Activated CD8-positive, alpha-beta memory T cell treated with anti-CD3 and anti-CD28 coated beads, Interleukin-2, amount 50 U/mL, for 1 hour (primary cell): Measurements from ENCODE around the gene BACH2.
"Not testable (repeated sequence)": the region's sequence is repeated elsewhere in the genome, so short reads cannot be mapped to it uniquely, and the experiment has no call there.

Experiments used
- DNase-seq: peaks from one replicate; pipeline ENCODE4 v3.0.0-alpha.2; 2020; ENCODE audit errors: extremely low read depth

BACH2 gene

GRCh38 chr6:89971338-89972024 lies 325.2 kb downstream of the BACH2 start:
- not testable (repeated sequence) for DNase-seq

- peak; percentile 12 for DNase-seq
Observed at GRCh38 chr6:89970609-89971337, 325.9 kb downstream of the BACH2 start.

GRCh38 chr6:89970072-89970471 lies 326.6 kb downstream of the BACH2 start:
- no peak for DNase-seq

GRCh38 chr6:89966913-89967312 lies 329.7 kb downstream of the BACH2 start:
- no peak for DNase-seq

- no peak for DNase-seq
Observed at GRCh38 chr6:89966228-89966544, 330.5 kb downstream of the BACH2 start.

- no peak for DNase-seq
Observed at GRCh38 chr6:89965441-89966227, 331.0 kb downstream of the BACH2 start.

GRCh38 chr6:89963391-89963790 lies 333.3 kb downstream of the BACH2 start:
- no peak for DNase-seq

GRCh38 chr6:89961481-89961880 lies 335.2 kb downstream of the BACH2 start:
- no peak for DNase-seq

GRCh38 chr6:89959883-89960282 lies 336.8 kb downstream of the BACH2 start:
- DNase-seq, result no peak

- DNase-seq, result no peak
Observed at GRCh38 chr6:89956182-89956581, 340.5 kb downstream of the BACH2 start.

- DNase-seq, result no peak
Observed at GRCh38 chr6:89955364-89955763, 341.3 kb downstream of the BACH2 start.

GRCh38 chr6:89954721-89955148 lies 341.9 kb downstream of the BACH2 start:
- DNase-seq, result no peak

GRCh38 chr6:89952686-89953085 lies 344.0 kb downstream of the BACH2 start:
- peak; percentile 68 for DNase-seq

GRCh38 chr6:89952105-89952671 lies 344.5 kb downstream of the BACH2 start:
- no peak for DNase-seq

GRCh38 chr6:89951574-89952104 lies 345.0 kb downstream of the BACH2 start:
- no peak for DNase-seq

GRCh38 chr6:89950879-89951391 lies 345.7 kb downstream of the BACH2 start:
- DNase-seq, result no peak

GRCh38 chr6:89950446-89950845 lies 346.2 kb downstream of the BACH2 start:
- DNase-seq, result no peak

GRCh38 chr6:89948876-89949275 lies 347.8 kb downstream of the BACH2 start:
- no peak for DNase-seq

- DNase-seq, result no peak
Observed at GRCh38 chr6:89944826-89945407, 351.7 kb downstream of the BACH2 start.

- no peak for DNase-seq
Observed at GRCh38 chr6:89944181-89944755, 352.4 kb downstream of the BACH2 start.

- DNase-seq, result no peak
Observed at GRCh38 chr6:89942601-89943000, 354.0 kb downstream of the BACH2 start.
